Pancreas (tissue), 10 donors: ENCODE data around the gene SLIT3. TPM values are rescaled to one million over a fixed set of nuclear protein-coding genes. Genes with fewer than 3 reads are reported as not detected.

Source experiments
- ATAC-seq, 4 donors: fragments of 200-7000 bp; cut with Tn5 transposase; one replicate each; pipeline versions ENCODE4 v1.8.0 to v1.9.1; 2020; ENCODE audit warnings: mild to moderate bottlenecking in 4 of 4, moderate library complexity in 4 of 4
- DNase-seq, 6 donors: peaks; one replicate each; pipeline ENCODE4 v3.0.0-alpha.2; 2020
- FAIRE-seq: peaks from 2 replicates; lab custom pipeline; 2012; peaks lifted over from hg19 to GRCh38; lab: Jason Lieb, UNC
- H3K27ac ChIP-seq, 4 donors: fragments of 200-600 bp; sonication (generic); 1 replicate in 3 of 4; 2 replicates in 1 of 4; pipeline versions ENCODE4 v1.5.0 to v1.8.0; 2020
- H3K27me3 ChIP-seq, 4 donors: fragments of 200-600 bp; one replicate each; pipeline ENCODE4 v1.8.0; 2021
- H3K36me3 ChIP-seq, 3 donors: fragments of 200-600 bp; sonication (generic) in 1 of 3; one replicate each; pipeline versions ENCODE4 v1.5.0 to v1.8.0; 2020 to 2021
- H3K4me1 ChIP-seq, 3 donors: fragments of 200-600 bp; one replicate each; pipeline ENCODE4 v1.8.0; 2021
- H3K4me3 ChIP-seq, 4 donors: fragments of 200-600 bp; sonication (generic) in 2 of 4; one replicate each; pipeline versions ENCODE4 v1.5.0 to v1.8.0; 2020 to 2021
- H3K9me3 ChIP-seq, 4 donors: fragments of 200-600 bp; one replicate each; pipeline ENCODE4 v1.8.0; 2021
- WGBS, 2 donors: extraction: QIAGEN DNeasy Blood & Tissue Kit; methylation state at CpG; one replicate each; pipeline ENCODE4 v1.1.7; 2013; 5-methylcytosine and 5-hydroxymethylcytosine counted together
- intact Hi-C, 3 donors: fragments of 100-400 bp; cut with DNase I; formaldehyde crosslinking; loops; one replicate each; pipeline versions ENCODE4 v1.11.1 to v1.14.2; 2022
- polyA plus RNA-seq, 2 donors: library from polyadenylated mRNA; stranded (reverse); fragments of 200-250 nt; gene quantifications; one replicate each; pipeline ENCODE4 v1.2.3, GENCODE V29; 2013
- total RNA-seq, 6 donors: library from RNA; stranded (reverse); fragmentation: NEBNext Ultra II Directional in 4 of 6; extraction: Animal tissue kit (Norgen Biotek cat#: 25700) in 4 of 6; gene quantifications; one replicate each; pipeline versions ENCODE4 v1.2.1 to v1.2.4, GENCODE V29; 2021 to 2023
- TF ChIP-seq, protein P1 (sequence below), 4 donors: fragments of 200-600 bp; sonication (generic) in 3 of 4; IDR thresholded peaks; one replicate each; pipeline versions ENCODE4 v1.5.0 to v1.8.0; 2021; ENCODE audit warnings: antibody characterized with exemption in 4 of 4
- donor health status: healthy with polysubstance abuse.
- donor health status: DM: no; HTN: no; CAD: no; lungs with moderate emphysema.
- donor health status: DM: no; HTN: no; CAD: no.
- donor health status: control.
- donor health status: control.
- donor health status: Bipolar disorder and iron deficiency.
- donor health status: DM: yes; HTN: yes; CAD: no.
- donor health status: DM: no; HTN: no; CAD: no.
- donor health status: DM: no; HTN: no; CAD: no.
- donor health status: DM: yes; HTN: yes; CAD: no.

Gene SLIT3
- total and polyA plus RNA-seq, 8 donors, result 1.1 to 11.4 (median 2.1) TPM

DNA sequence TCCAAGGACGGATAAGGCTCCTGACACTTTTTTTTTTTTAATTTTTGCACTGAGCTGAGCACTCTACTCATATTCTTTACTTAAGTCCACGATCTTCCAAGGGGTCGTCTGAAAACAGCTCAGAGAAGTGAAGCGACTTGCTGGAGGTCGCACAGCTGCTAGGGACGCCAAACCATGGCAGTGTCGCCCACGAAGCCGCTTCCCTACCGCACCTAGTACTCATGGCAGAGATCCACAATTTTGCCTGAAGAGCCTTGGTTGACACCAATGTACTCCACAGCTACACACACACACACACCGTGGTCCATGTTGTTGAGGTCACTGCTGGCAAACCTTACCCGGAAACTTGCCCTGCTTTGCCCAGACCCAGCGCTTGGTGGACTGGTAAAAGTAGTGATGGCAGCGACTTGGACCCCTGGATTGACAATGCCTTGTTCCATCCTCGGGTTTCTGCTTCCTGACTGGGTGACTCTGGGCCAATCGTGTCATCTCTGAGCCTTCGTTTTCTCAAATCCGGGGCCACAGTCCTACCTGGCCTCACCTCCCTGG, 521 bp upstream of the SLIT3 start:
- Histone ChIP-seq H3K27me3 (peaks cover 0 to 20% (median 1%) of the 10 kb centered on the region in 4 donors), H3K4me3 (peak overlapping the region in 2 of 4 donors; percentile 12 to 43), H3K36me3 (no peaks in the 10 kb centered on the region), H3K9me3 (no peaks in the 10 kb centered on the region), H3K27ac (no peak overlapping the region), H3K4me1 (no peaks in the 10 kb centered on the region)
- intact Hi-C loops, result loop anchor here in 2 of 3 donors (10.0 kb wide), 3 partner anchors 307 to 627 kb away; no protein-coding TSS in a partner anchor
- ATAC-seq, result peak; percentile 30 to 54 (median 52)
- WGBS, 2 donors, result 13% methylated on average over 18 of the region's 18 CpGs
- TF ChIP-seq, protein P1, sequence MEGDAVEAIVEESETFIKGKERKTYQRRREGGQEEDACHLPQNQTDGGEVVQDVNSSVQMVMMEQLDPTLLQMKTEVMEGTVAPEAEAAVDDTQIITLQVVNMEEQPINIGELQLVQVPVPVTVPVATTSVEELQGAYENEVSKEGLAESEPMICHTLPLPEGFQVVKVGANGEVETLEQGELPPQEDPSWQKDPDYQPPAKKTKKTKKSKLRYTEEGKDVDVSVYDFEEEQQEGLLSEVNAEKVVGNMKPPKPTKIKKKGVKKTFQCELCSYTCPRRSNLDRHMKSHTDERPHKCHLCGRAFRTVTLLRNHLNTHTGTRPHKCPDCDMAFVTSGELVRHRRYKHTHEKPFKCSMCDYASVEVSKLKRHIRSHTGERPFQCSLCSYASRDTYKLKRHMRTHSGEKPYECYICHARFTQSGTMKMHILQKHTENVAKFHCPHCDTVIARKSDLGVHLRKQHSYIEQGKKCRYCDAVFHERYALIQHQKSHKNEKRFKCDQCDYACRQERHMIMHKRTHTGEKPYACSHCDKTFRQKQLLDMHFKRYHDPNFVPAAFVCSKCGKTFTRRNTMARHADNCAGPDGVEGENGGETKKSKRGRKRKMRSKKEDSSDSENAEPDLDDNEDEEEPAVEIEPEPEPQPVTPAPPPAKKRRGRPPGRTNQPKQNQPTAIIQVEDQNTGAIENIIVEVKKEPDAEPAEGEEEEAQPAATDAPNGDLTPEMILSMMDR (IDR thresholded peaks at IDR 0.05), result no peak
- FAIRE-seq, result no peak
- peak in 2 of 6 donors; percentile 19 to 21 for DNase-seq

DNA sequence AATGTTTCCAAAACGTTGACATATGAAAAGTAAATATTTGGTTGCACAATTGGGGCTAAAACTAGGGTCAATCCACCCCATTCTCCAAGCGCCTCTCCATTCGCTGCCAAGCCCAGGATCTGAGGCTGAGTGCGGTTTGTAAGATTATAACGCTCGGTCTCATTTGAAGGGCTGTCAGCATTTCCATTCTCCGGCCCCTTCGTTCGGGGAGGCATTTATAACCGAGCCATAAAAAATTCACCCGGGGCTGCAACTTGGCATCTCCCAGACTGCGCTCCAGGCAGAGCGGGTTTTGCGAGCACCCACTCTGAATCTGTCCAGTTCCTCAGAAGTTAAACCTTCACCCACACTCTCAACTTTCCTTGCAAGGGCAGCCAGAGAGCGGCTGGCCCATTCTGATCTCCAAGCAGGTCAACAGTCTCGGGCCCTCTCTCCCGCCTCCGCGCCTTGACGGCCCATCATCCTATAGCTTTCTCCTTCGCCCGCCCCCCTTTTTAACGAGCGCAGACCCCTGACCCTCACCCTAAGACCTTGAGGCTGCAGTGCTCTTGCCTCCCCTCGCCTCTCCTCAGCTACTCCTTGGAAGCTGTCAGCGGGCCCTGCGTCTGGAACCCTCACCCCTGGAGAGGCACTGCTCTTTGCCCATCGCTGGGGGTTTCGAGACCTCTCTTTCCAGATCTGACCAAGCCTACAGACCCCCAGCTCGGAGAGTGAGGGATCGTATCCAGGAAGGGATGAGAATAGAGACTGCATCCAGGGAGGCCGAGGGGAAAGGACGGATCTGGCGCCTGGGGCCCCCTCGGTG, 1.1 kb downstream of the SLIT3 start:
- Histone ChIP-seq H3K27me3 (peaks cover 0 to 20% (median 1%) of the 10 kb centered on the region in 4 donors), H3K27ac (no peak overlapping the region), H3K9me3 (no peaks in the 10 kb centered on the region), H3K36me3 (no peaks in the 10 kb centered on the region), H3K4me1 (no peaks in the 10 kb centered on the region), H3K4me3 (peak overlapping the region in 3 of 4 donors; percentile 12 to 43 (median 23))
- ATAC-seq (no peak), FAIRE-seq (no peak), DNase-seq (no peak)
- intact Hi-C loops, result loop anchor here in 2 of 3 donors (10.0 kb wide), 3 partner anchors 305 to 625 kb away; no protein-coding TSS in a partner anchor
- 6 to 10% methylated on average over 35 of the region's 35 CpGs for WGBS, 2 donors
- TF ChIP-seq, protein P1 (IDR thresholded peaks at IDR 0.05), result no peak

DNA sequence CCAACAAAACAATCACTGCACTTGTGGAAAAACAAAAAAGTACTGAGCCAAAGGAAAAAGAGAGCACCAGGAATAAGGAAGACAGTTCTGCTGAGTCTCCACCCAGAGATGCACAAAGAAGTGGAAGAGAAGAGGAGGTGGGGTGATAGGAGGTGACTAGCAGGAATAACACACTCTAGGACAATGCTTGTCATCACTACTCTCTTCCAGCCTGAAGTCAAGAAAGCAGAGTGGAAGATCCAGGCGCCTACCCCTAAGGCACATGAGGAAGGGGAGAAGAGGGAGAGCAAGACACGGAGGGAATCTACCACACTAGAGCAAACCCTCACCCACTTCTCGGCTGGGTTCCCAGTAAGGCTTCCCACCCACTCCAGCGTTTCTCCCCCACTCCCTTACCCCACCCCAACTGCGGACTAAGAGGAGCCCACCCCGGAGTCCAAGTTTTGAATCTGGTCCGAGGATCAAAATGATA, 1.7 kb downstream of the SLIT3 start:
- H3K4me1 ChIP-seq, result no peaks in the 10 kb centered on the region
- H3K27ac ChIP-seq, result no peak overlapping the region
- no peak for ATAC-seq
- peak overlapping the region in 1 of 4 donors; percentile 43 for H3K4me3 ChIP-seq
- TF ChIP-seq, protein P1 (IDR thresholded peaks at IDR 0.05), result no peak
- intact Hi-C loops, result no loop called here
- H3K9me3 ChIP-seq, result no peaks in the 10 kb centered on the region
- no peak for DNase-seq
- peaks cover 0 to 20% (median 1%) of the 10 kb centered on the region in 4 donors for H3K27me3 ChIP-seq
- no peaks in the 10 kb centered on the region for H3K36me3 ChIP-seq
- WGBS, 2 donors, result 25 to 30% methylated on average over 7 of the region's 7 CpGs
- no peak for FAIRE-seq

DNA sequence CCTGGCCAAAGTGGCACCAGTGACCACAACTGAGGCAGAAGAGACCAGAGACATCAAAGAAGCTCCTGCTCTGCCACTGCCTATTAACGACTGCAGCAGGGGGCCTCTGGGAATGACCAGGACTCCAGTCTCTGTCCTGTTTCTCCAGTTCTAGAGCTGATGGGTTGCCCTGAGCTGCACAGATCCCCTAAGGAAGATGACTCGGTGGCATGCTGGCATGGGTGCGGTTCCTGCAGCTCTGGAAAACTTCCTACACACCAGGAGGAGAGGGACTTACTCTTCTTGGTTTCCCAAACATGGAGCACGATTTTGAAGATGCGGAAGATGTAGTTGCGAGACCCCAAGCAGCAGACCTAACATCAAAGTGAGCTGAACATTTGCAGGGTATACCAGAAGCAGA, 2.7 kb downstream of the SLIT3 start:
- DNase-seq (no peak), FAIRE-seq (no peak), ATAC-seq (no peak)
- 59 to 83% methylated on average over 6 of the region's 6 CpGs for WGBS, 2 donors
- intact Hi-C loops, result no loop called here
- Histone ChIP-seq H3K4me3 (no peak overlapping the region), H3K9me3 (no peaks in the 10 kb centered on the region), H3K27ac (no peak overlapping the region), H3K27me3 (peaks cover 0 to 13% (median 1%) of the 10 kb centered on the region in 4 donors), H3K36me3 (no peaks in the 10 kb centered on the region), H3K4me1 (no peaks in the 10 kb centered on the region)
- TF ChIP-seq, protein P1 (IDR thresholded peaks at IDR 0.05), result no peak
